GM23338 (cell line): ENCODE data around the gene GAS6. TPM values are rescaled to one million over a fixed set of nuclear protein-coding genes. Genes with fewer than 3 reads are reported as not detected.

Experiments
- ATAC-seq: fragments of 200-7000 bp; cut with Tn5 transposase; 3 replicates; pipeline ENCODE4 v1.9.1; 2020
- DNase-seq: peaks from one replicate; pipeline ENCODE4 v3.0.0-alpha.2; 2015; ENCODE audit warnings: low spot score
- H2AFZ ChIP-seq: fragments of 200-600 bp; sonication (generic); 2 replicates; pipeline ENCODE4 v1.8.0; 2016; ENCODE audit warnings: antibody characterized with exemption, mild to moderate bottlenecking, moderate library complexity
- H3F3A ChIP-seq: fragments of 200-600 bp; sonication (generic); replicated peaks from 2 replicates; pipeline ENCODE4 v1.8.0; 2017; ENCODE audit warnings: antibody characterized with exemption, mixed run types, low read depth
- H3K27ac ChIP-seq: fragments of 200-600 bp; sonication (generic); 2 replicates; pipeline ENCODE4 v1.6.1; 2016; ENCODE audit warnings: low read depth
- H3K27me3 ChIP-seq: fragments of 200-600 bp; sonication (generic); 2 replicates; pipeline ENCODE4 v1.8.0; 2016; ENCODE audit warnings: mild to moderate bottlenecking, mixed run types, moderate library complexity; ENCODE audit not compliant: insufficient read depth
- H3K36me3 ChIP-seq: fragments of 200-600 bp; sonication (generic); 2 replicates; pipeline ENCODE4 v1.8.0; 2016; ENCODE audit warnings: mild to moderate bottlenecking; ENCODE audit not compliant: insufficient read depth
- H3K4me1 ChIP-seq: fragments of 200-600 bp; sonication (generic); 2 replicates; pipeline ENCODE4 v1.8.0; 2016; ENCODE audit warnings: mild to moderate bottlenecking, moderate library complexity; ENCODE audit not compliant: insufficient read depth
- H3K4me2 ChIP-seq: fragments of 200-600 bp; sonication (generic); 2 replicates; pipeline ENCODE4 v1.7.1; 2017; ENCODE audit warnings: mixed run types
- H3K4me3 ChIP-seq: fragments of 200-600 bp; sonication (generic); 2 replicates; pipeline ENCODE4 v1.6.1; 2016; ENCODE audit warnings: mixed run types
- H3K79me2 ChIP-seq: fragments of 200-600 bp; sonication (generic); replicated peaks from 2 replicates; pipeline ENCODE4 v1.8.0; 2017; ENCODE audit warnings: mild to moderate bottlenecking; ENCODE audit not compliant: insufficient read depth
- H3K9me2 ChIP-seq: fragments of 200-600 bp; sonication (generic); 2 replicates; pipeline ENCODE4 v1.8.0; 2017; ENCODE audit not compliant: insufficient read depth
- H4K20me1 ChIP-seq: fragments of 200-600 bp; sonication (generic); replicated peaks from 2 replicates; pipeline ENCODE4 v1.8.0; 2017; ENCODE audit warnings: mild to moderate bottlenecking; ENCODE audit not compliant: insufficient read depth
- H3K27ac Mint-ChIP-seq: 2 replicates; pipeline ENCODE4 v1.8.0; 2020; ENCODE audit warnings: inconsistent platforms, mild to moderate bottlenecking, moderate library complexity, mixed read lengths
- H3K27me3 Mint-ChIP-seq: 3 replicates; pipeline ENCODE4 v1.8.0; 2022; ENCODE audit warnings: low read depth, mild to moderate bottlenecking, moderate library complexity, mixed read lengths, inconsistent platforms; ENCODE audit not compliant: insufficient read depth, poor library complexity
- H3K36me3 Mint-ChIP-seq: 3 replicates; pipeline ENCODE4 v1.8.0; 2021; ENCODE audit warnings: low read depth, mild to moderate bottlenecking, inconsistent platforms, moderate library complexity, mixed read lengths
- H3K4me1 Mint-ChIP-seq: 3 replicates; pipeline ENCODE4 v1.8.0; 2020; ENCODE audit warnings: mild to moderate bottlenecking, inconsistent platforms, mixed read lengths
- H3K4me3 Mint-ChIP-seq: 3 replicates; pipeline ENCODE4 v1.8.0; 2021; ENCODE audit warnings: moderate library complexity, mild to moderate bottlenecking, inconsistent platforms, mixed read lengths
- H3K9me3 Mint-ChIP-seq: 3 replicates; pipeline ENCODE4 v1.8.0; 2020; ENCODE audit warnings: moderate library complexity, mild to moderate bottlenecking, inconsistent platforms, mixed read lengths
- CREB1 ChIP-seq: fragments of 250-450 bp; sonication (Bioruptor Pico); IDR thresholded peaks from 2 replicates; pipeline ENCODE4 v1.5.0; 2020; ENCODE audit warnings: low read depth, mild to moderate bottlenecking, moderate library complexity
- EZH2 ChIP-seq: fragments of 200-600 bp; sonication (generic); IDR thresholded peaks from one replicate; pipeline ENCODE4 v1.8.0; 2017; ENCODE audit warnings: antibody characterized with exemption, mild to moderate bottlenecking, low read depth; ENCODE audit not compliant: unreplicated experiment
- EZH2phosphoT487 ChIP-seq: fragments of 200-600 bp; sonication (generic); IDR thresholded peaks from one replicate; pipeline ENCODE4 v1.8.1; 2018; ENCODE audit warnings: antibody characterized with exemption; ENCODE audit not compliant: unreplicated experiment
- JUNB ChIP-seq: IDR thresholded peaks from one replicate; pipeline ENCODE4 v1.6.1; 2016; ENCODE audit warnings: antibody characterized with exemption; ENCODE audit not compliant: unreplicated experiment
- NANOG ChIP-seq: IDR thresholded peaks from 2 replicates; pipeline ENCODE4 v1.6.1; 2016; ENCODE audit warnings: antibody characterized with exemption, borderline replicate concordance
- POLR2AphosphoS5 ChIP-seq: IDR thresholded peaks from 2 replicates; pipeline ENCODE4 v1.6.1; 2016; ENCODE audit warnings: antibody characterized with exemption, low read depth
- STAT1 ChIP-seq: IDR thresholded peaks from one replicate; pipeline ENCODE4 v1.6.1; 2016; ENCODE audit warnings: antibody characterized with exemption; ENCODE audit not compliant: unreplicated experiment
- ZNF114 ChIP-seq: fragments of 250-450 bp; sonication (Bioruptor Pico); IDR thresholded peaks from 2 replicates; pipeline ENCODE4 v1.5.0; 2020; ENCODE audit warnings: mild to moderate bottlenecking, moderate library complexity
- ZNF331 ChIP-seq: fragments of 250-450 bp; sonication (Bioruptor Pico); IDR thresholded peaks from 2 replicates; pipeline ENCODE4 v1.5.0; 2020; ENCODE audit warnings: low read depth, mild to moderate bottlenecking, moderate library complexity
- polyA plus RNA-seq: library from polyadenylated mRNA; unstranded; fragments of >200 nt; fragmentation: Nextera tagmentation; extraction: Ambion mirVana; gene quantifications from 2 replicates; pipeline ENCODE4 v1.2.1, GENCODE V29; 2016
- total RNA-seq: library from RNA; depleted of rRNA; stranded (reverse); fragments of >200 nt; shearing (Covaris generic); gene quantifications from 2 replicates; pipeline ENCODE4 v1.2.3, GENCODE V29; 2014
- TF ChIP-seq, protein P1 (sequence below): IDR thresholded peaks from 2 replicates; pipeline ENCODE4 v1.6.1; 2016; ENCODE audit warnings: antibody characterized with exemption
- TF ChIP-seq, protein P2 (sequence below): IDR thresholded peaks from one replicate; pipeline ENCODE4 v1.6.1; 2018; ENCODE audit warnings: antibody characterized with exemption; ENCODE audit not compliant: unreplicated experiment
- TF ChIP-seq, protein P3 (sequence below), 2 experiments: fragments of 200-600 bp in 1 of 2; sonication (generic) in 1 of 2; conservative IDR thresholded peaks; 2 replicates each; pipeline versions ENCODE4 v1.5.1 to v1.6.1; 2016 to 2017; ENCODE audit warnings: antibody characterized with exemption in 2 of 2, low read depth in 2 of 2, mild to moderate bottlenecking in 2 of 2, moderate library complexity in 1 of 2
- TF ChIP-seq, protein P4 (sequence below): fragments of 250-450 bp; sonication (Bioruptor Pico); IDR thresholded peaks from 2 replicates; pipeline ENCODE4 v1.5.0; 2020; ENCODE audit warnings: mild to moderate bottlenecking, moderate library complexity

The GAS6 gene
- total and polyA plus RNA-seq, 2 experiments from 2014 or later, result 7.9 to 21.2 TPM

DNA sequence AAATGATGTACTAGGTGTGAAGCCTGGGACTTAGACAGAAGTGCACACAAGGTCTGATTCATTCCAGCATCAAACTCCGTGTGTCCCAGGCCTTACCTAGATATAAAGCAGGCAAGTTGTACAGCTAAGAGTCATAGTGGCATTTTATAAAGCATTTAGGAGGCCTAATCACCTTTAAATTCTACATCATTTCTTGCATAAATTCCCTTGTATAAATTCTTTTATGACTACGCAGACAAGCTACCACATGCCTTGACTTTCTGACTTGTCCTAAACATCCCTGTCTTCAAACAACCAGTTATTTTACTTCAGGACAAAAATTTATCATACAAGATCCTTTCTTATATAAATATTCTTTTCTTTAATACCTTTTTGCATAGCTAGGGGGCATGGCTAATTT, 82.3 kb downstream of the GAS6 start:
- Histone ChIP-seq H4K20me1 (no peaks in the 10 kb centered on the region), H3K36me3 (no peaks in the 10 kb centered on the region), H3K4me3 (no peak overlapping the region), H3K4me1 (no peaks in the 10 kb centered on the region), H2AFZ (no peak overlapping the region), H3K27ac (no peak overlapping the region), H3K9me2 (no peaks in the 10 kb centered on the region), H3K79me2 (no peaks in the 10 kb centered on the region), H3F3A (no peaks in the 10 kb centered on the region), H3K4me2 (no peak overlapping the region), H3K27me3 (no peaks in the 10 kb centered on the region)
- Mint-ChIP-seq H3K4me1 (peaks cover 9% of the 10 kb centered on the region; the same call in 2 of the 3 replicates), H3K36me3 (peaks cover 19% of the 10 kb centered on the region), H3K27me3 (peaks cover 15% of the 10 kb centered on the region), H3K4me3 (no peak overlapping the region), H3K27ac (no peak overlapping the region), H3K9me3 (peaks cover 21% of the 10 kb centered on the region)
- DNase-seq, result no peak
- no peak for ATAC-seq
- TF ChIP-seq, protein P1, sequence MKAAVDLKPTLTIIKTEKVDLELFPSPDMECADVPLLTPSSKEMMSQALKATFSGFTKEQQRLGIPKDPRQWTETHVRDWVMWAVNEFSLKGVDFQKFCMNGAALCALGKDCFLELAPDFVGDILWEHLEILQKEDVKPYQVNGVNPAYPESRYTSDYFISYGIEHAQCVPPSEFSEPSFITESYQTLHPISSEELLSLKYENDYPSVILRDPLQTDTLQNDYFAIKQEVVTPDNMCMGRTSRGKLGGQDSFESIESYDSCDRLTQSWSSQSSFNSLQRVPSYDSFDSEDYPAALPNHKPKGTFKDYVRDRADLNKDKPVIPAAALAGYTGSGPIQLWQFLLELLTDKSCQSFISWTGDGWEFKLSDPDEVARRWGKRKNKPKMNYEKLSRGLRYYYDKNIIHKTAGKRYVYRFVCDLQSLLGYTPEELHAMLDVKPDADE, result no peak
- TF ChIP-seq ZNF114 (CRISPR knock-in tag), result no peak
- TF ChIP-seq EZH2phosphoT487, result no peak
- TF ChIP-seq JUNB, result no peak
- TF ChIP-seq, protein P2, sequence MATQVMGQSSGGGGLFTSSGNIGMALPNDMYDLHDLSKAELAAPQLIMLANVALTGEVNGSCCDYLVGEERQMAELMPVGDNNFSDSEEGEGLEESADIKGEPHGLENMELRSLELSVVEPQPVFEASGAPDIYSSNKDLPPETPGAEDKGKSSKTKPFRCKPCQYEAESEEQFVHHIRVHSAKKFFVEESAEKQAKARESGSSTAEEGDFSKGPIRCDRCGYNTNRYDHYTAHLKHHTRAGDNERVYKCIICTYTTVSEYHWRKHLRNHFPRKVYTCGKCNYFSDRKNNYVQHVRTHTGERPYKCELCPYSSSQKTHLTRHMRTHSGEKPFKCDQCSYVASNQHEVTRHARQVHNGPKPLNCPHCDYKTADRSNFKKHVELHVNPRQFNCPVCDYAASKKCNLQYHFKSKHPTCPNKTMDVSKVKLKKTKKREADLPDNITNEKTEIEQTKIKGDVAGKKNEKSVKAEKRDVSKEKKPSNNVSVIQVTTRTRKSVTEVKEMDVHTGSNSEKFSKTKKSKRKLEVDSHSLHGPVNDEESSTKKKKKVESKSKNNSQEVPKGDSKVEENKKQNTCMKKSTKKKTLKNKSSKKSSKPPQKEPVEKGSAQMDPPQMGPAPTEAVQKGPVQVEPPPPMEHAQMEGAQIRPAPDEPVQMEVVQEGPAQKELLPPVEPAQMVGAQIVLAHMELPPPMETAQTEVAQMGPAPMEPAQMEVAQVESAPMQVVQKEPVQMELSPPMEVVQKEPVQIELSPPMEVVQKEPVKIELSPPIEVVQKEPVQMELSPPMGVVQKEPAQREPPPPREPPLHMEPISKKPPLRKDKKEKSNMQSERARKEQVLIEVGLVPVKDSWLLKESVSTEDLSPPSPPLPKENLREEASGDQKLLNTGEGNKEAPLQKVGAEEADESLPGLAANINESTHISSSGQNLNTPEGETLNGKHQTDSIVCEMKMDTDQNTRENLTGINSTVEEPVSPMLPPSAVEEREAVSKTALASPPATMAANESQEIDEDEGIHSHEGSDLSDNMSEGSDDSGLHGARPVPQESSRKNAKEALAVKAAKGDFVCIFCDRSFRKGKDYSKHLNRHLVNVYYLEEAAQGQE, result no peak
- TF ChIP-seq NANOG, result no peak
- TF ChIP-seq CREB1 (CRISPR knock-in tag), result no peak
- TF ChIP-seq, protein P3, sequence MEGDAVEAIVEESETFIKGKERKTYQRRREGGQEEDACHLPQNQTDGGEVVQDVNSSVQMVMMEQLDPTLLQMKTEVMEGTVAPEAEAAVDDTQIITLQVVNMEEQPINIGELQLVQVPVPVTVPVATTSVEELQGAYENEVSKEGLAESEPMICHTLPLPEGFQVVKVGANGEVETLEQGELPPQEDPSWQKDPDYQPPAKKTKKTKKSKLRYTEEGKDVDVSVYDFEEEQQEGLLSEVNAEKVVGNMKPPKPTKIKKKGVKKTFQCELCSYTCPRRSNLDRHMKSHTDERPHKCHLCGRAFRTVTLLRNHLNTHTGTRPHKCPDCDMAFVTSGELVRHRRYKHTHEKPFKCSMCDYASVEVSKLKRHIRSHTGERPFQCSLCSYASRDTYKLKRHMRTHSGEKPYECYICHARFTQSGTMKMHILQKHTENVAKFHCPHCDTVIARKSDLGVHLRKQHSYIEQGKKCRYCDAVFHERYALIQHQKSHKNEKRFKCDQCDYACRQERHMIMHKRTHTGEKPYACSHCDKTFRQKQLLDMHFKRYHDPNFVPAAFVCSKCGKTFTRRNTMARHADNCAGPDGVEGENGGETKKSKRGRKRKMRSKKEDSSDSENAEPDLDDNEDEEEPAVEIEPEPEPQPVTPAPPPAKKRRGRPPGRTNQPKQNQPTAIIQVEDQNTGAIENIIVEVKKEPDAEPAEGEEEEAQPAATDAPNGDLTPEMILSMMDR (conservative IDR thresholded peaks at IDR 0.05; ENCODE audit: low read depth in 2 of 2), result no peak
- no peak for TF ChIP-seq POLR2AphosphoS5
- TF ChIP-seq, protein P4, sequence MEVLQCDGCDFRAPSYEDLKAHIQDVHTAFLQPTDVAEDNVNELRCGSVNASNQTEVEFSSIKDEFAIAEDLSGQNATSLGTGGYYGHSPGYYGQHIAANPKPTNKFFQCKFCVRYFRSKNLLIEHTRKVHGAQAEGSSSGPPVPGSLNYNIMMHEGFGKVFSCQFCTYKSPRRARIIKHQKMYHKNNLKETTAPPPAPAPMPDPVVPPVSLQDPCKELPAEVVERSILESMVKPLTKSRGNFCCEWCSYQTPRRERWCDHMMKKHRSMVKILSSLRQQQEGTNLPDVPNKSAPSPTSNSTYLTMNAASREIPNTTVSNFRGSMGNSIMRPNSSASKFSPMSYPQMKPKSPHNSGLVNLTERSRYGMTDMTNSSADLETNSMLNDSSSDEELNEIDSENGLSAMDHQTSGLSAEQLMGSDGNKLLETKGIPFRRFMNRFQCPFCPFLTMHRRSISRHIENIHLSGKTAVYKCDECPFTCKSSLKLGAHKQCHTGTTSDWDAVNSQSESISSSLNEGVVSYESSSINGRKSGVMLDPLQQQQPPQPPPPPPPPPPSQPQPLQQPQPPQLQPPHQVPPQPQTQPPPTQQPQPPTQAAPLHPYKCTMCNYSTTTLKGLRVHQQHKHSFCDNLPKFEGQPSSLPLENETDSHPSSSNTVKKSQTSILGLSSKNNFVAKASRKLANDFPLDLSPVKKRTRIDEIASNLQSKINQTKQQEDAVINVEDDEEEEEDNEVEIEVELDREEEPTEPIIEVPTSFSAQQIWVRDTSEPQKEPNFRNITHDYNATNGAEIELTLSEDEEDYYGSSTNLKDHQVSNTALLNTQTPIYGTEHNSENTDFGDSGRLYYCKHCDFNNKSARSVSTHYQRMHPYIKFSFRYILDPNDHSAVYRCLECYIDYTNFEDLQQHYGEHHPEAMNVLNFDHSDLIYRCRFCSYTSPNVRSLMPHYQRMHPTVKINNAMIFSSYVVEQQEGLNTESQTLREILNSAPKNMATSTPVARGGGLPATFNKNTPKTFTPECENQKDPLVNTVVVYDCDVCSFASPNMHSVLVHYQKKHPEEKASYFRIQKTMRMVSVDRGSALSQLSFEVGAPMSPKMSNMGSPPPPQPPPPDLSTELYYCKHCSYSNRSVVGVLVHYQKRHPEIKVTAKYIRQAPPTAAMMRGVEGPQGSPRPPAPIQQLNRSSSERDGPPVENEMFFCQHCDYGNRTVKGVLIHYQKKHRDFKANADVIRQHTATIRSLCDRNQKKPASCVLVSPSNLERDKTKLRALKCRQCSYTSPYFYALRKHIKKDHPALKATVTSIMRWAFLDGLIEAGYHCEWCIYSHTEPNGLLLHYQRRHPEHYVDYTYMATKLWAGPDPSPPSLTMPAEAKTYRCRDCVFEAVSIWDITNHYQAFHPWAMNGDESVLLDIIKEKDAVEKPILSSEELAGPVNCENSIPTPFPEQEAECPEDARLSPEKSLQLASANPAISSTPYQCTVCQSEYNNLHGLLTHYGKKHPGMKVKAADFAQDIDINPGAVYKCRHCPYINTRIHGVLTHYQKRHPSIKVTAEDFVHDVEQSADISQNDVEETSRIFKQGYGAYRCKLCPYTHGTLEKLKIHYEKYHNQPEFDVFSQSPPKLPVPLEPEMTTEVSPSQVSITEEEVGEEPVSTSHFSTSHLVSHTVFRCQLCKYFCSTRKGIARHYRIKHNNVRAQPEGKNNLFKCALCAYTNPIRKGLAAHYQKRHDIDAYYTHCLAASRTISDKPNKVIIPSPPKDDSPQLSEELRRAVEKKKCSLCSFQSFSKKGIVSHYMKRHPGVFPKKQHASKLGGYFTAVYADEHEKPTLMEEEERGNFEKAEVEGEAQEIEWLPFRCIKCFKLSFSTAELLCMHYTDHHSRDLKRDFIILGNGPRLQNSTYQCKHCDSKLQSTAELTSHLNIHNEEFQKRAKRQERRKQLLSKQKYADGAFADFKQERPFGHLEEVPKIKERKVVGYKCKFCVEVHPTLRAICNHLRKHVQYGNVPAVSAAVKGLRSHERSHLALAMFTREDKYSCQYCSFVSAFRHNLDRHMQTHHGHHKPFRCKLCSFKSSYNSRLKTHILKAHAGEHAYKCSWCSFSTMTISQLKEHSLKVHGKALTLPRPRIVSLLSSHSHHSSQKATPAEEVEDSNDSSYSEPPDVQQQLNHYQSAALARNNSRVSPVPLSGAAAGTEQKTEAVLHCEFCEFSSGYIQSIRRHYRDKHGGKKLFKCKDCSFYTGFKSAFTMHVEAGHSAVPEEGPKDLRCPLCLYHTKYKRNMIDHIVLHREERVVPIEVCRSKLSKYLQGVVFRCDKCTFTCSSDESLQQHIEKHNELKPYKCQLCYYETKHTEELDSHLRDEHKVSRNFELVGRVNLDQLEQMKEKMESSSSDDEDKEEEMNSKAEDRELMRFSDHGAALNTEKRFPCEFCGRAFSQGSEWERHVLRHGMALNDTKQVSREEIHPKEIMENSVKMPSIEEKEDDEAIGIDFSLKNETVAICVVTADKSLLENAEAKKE, result no peak
- no peak for TF ChIP-seq EZH2
- no peak for TF ChIP-seq ZNF331 (CRISPR knock-in tag)
- no peak for TF ChIP-seq STAT1
